DMS79 treated with DMSO at 0.1 percent for 48 hours (cell line): Measurements from ENCODE around the gene FBXW4.

Source experiments
- DNase-seq: peaks from one replicate; lab custom pipeline; 2025; lab: John Stamatoyannopoulos, UW

Gene FBXW4

GRCh38 chr10:101694674-101695403 lies at the start of gene FBXW4:
Gene FBXW4 (minus strand): TSS chr10:101695170. CDS start chr10:101695105, 65 bp downstream.
- DNase-seq: peak; percentile 2

GRCh38 chr10:101744267-101744666 lies 49.3 kb upstream of the FBXW4 start:
- DNase-seq: no peak

GRCh38 chr10:101741938-101742337 lies 47.0 kb upstream of the FBXW4 start:
- DNase-seq: no peak

- DNase-seq: no peak
Observed at GRCh38 chr10:101736666-101737065, 41.7 kb upstream of the FBXW4 start.

- no peak for DNase-seq
Observed at GRCh38 chr10:101732096-101732495, 37.1 kb upstream of the FBXW4 start.

- no peak for DNase-seq
Observed at GRCh38 chr10:101726115-101726387, 31.1 kb upstream of the FBXW4 start.

- DNase-seq: no peak
Observed at GRCh38 chr10:101725296-101726114, 30.5 kb upstream of the FBXW4 start.

- DNase-seq: no peak
Observed at GRCh38 chr10:101724446-101724845, 29.5 kb upstream of the FBXW4 start.

- no peak for DNase-seq
Observed at GRCh38 chr10:101723176-101723575, 28.2 kb upstream of the FBXW4 start.

- no peak for DNase-seq
Observed at GRCh38 chr10:101721806-101722205, 26.8 kb upstream of the FBXW4 start.

GRCh38 chr10:101720606-101721230 lies 25.7 kb upstream of the FBXW4 start:
- DNase-seq: no peak

GRCh38 chr10:101718690-101719275 lies 23.8 kb upstream of the FBXW4 start:
- no peak for DNase-seq

GRCh38 chr10:101716891-101717659 lies 22.1 kb upstream of the FBXW4 start:
- DNase-seq: no peak

- no peak for DNase-seq
Observed at GRCh38 chr10:101712997-101713396, 18.0 kb upstream of the FBXW4 start.

GRCh38 chr10:101710793-101711192 lies 15.8 kb upstream of the FBXW4 start:
- DNase-seq: no peak

- DNase-seq: no peak
Observed at GRCh38 chr10:101710059-101710695, 15.2 kb upstream of the FBXW4 start.

GRCh38 chr10:101709359-101710058 lies 14.5 kb upstream of the FBXW4 start:
- peak; percentile 0 for DNase-seq

- DNase-seq: no peak
Observed at GRCh38 chr10:101708870-101709269, 13.9 kb upstream of the FBXW4 start.

- DNase-seq: no peak
Observed at GRCh38 chr10:101708073-101708472, 13.1 kb upstream of the FBXW4 start.

- no peak for DNase-seq
Observed at GRCh38 chr10:101704331-101704730, 9.4 kb upstream of the FBXW4 start.

- no peak for DNase-seq
Observed at GRCh38 chr10:101696632-101697031, 1.7 kb upstream of the FBXW4 start.
